ENCODE results near the gene TACC2.

Gene TACC2

GRCh38 chr10:122293156-122293960 lies 304.4 kb downstream of the TACC2 start:
- Histone ChIP-seq H3K36me3 (ENCODE audit: control insufficient read depth, insufficient read depth, low read length) (no peaks in the 10 kb centered on the region), H3K4me3 (ENCODE audit: extremely low read depth, insufficient read depth, low read length, poor library complexity, severe bottlenecking) (no peak overlapping the region), H3K27ac (ENCODE audit: low read depth, low read length, severe bottlenecking) (no peak overlapping the region), H3K4me1 (ENCODE audit: control insufficient read depth, insufficient read depth, low read length, poor library complexity, severe bottlenecking) (peaks cover 10% of the 10 kb centered on the region), H3K9me3 (ENCODE audit: control insufficient read depth, low read length) (no peaks in the 10 kb centered on the region)
- 95% methylated on average over 10 of the region's 10 CpGs for WGBS, 2 experiments (ENCODE audit: insufficient coverage in 2 of 2)

GRCh38 chr10:122293961-122294380 lies 305.0 kb downstream of the TACC2 start:
- 83 to 89% methylated on average over 2 to 4 of the region's 4 CpGs for whole genome bisulfite sequencing, 2 experiments (ENCODE audit: insufficient coverage in 2 of 2)
- Histone ChIP-seq H3K27ac (ENCODE audit: low read depth, low read length, severe bottlenecking) (no peak overlapping the region), H3K36me3 (ENCODE audit: control insufficient read depth, insufficient read depth, low read length) (no peaks in the 10 kb centered on the region), H3K4me1 (ENCODE audit: control insufficient read depth, insufficient read depth, low read length, poor library complexity, severe bottlenecking) (peaks cover 10% of the 10 kb centered on the region), H3K4me3 (ENCODE audit: extremely low read depth, insufficient read depth, low read length, poor library complexity, severe bottlenecking) (no peak overlapping the region), H3K9me3 (ENCODE audit: control insufficient read depth, low read length) (no peaks in the 10 kb centered on the region)

GRCh38 chr10:122294511-122295450 lies 305.8 kb downstream of the TACC2 start:
- H3K36me3 ChIP-seq (ENCODE audit: control insufficient read depth, insufficient read depth, low read length) = no peaks in the 10 kb centered on the region

GRCh38 chr10:122295451-122295809 lies 306.5 kb downstream of the TACC2 start:
- WGBS, 2 experiments (ENCODE audit: insufficient coverage in 2 of 2) = 91 to 96% methylated on average over 4 of the region's 4 CpGs
- Histone ChIP-seq H3K4me1 (ENCODE audit: control insufficient read depth, insufficient read depth, low read length, poor library complexity, severe bottlenecking) (peaks cover 10% of the 10 kb centered on the region), H3K27ac (ENCODE audit: low read depth, low read length, severe bottlenecking) (no peak overlapping the region), H3K36me3 (ENCODE audit: control insufficient read depth, insufficient read depth, low read length) (no peaks in the 10 kb centered on the region), H3K4me3 (ENCODE audit: extremely low read depth, insufficient read depth, low read length, poor library complexity, severe bottlenecking) (no peak overlapping the region), H3K9me3 (ENCODE audit: control insufficient read depth, low read length) (no peaks in the 10 kb centered on the region)

More at GRCh38 chr10:122294511-122295450, 305.8 kb downstream of the TACC2 start:
- peaks cover 10% of the 10 kb centered on the region for H3K4me1 ChIP-seq (ENCODE audit: control insufficient read depth, insufficient read depth, low read length, poor library complexity, severe bottlenecking)
- no peak overlapping the region for H3K27ac ChIP-seq (ENCODE audit: low read depth, low read length, severe bottlenecking)
- 93 to 99% methylated on average over 8 to 10 of the region's 12 CpGs for WGBS, 2 experiments (ENCODE audit: insufficient coverage in 2 of 2)
- H3K4me3 ChIP-seq (ENCODE audit: extremely low read depth, insufficient read depth, low read length, poor library complexity, severe bottlenecking) = no peak overlapping the region
- H3K9me3 ChIP-seq (ENCODE audit: control insufficient read depth, low read length) = no peaks in the 10 kb centered on the region

- no peak overlapping the region for H3K4me3 ChIP-seq (ENCODE audit: extremely low read depth, insufficient read depth, low read length, poor library complexity, severe bottlenecking)
- H3K36me3 ChIP-seq (ENCODE audit: control insufficient read depth, insufficient read depth, low read length) = no peaks in the 10 kb centered on the region
- WGBS, 2 experiments (ENCODE audit: insufficient coverage in 2 of 2) = 89 to 96% methylated on average over 5 to 7 of the region's 8 CpGs
- no peaks in the 10 kb centered on the region for H3K9me3 ChIP-seq (ENCODE audit: control insufficient read depth, low read length)
- H3K27ac ChIP-seq (ENCODE audit: low read depth, low read length, severe bottlenecking) = no peak overlapping the region
- peaks cover 10% of the 10 kb centered on the region for H3K4me1 ChIP-seq (ENCODE audit: control insufficient read depth, insufficient read depth, low read length, poor library complexity, severe bottlenecking)
Observed at GRCh38 chr10:122296363-122297120, 307.6 kb downstream of the TACC2 start.

- WGBS, 2 experiments (ENCODE audit: insufficient coverage in 2 of 2) = 91 to 93% methylated on average over 6 to 8 of the region's 8 CpGs
- H3K27ac ChIP-seq (ENCODE audit: low read depth, low read length, severe bottlenecking) = no peak overlapping the region
- no peaks in the 10 kb centered on the region for H3K36me3 ChIP-seq (ENCODE audit: control insufficient read depth, insufficient read depth, low read length)
- peaks cover 10% of the 10 kb centered on the region for H3K4me1 ChIP-seq (ENCODE audit: control insufficient read depth, insufficient read depth, low read length, poor library complexity, severe bottlenecking)
- H3K4me3 ChIP-seq (ENCODE audit: extremely low read depth, insufficient read depth, low read length, poor library complexity, severe bottlenecking) = no peak overlapping the region
- no peaks in the 10 kb centered on the region for H3K9me3 ChIP-seq (ENCODE audit: control insufficient read depth, low read length)
Observed at GRCh38 chr10:122297583-122297982, 308.6 kb downstream of the TACC2 start.

- WGBS, 2 experiments (ENCODE audit: insufficient coverage in 2 of 2) = 89 to 92% methylated on average over 6 of the region's 6 CpGs
- Histone ChIP-seq H3K4me1 (ENCODE audit: control insufficient read depth, insufficient read depth, low read length, poor library complexity, severe bottlenecking) (peaks cover 10% of the 10 kb centered on the region), H3K27ac (ENCODE audit: low read depth, low read length, severe bottlenecking) (no peak overlapping the region), H3K9me3 (ENCODE audit: control insufficient read depth, low read length) (no peaks in the 10 kb centered on the region), H3K36me3 (ENCODE audit: control insufficient read depth, insufficient read depth, low read length) (no peaks in the 10 kb centered on the region), H3K4me3 (ENCODE audit: extremely low read depth, insufficient read depth, low read length, poor library complexity, severe bottlenecking) (no peak overlapping the region)
Observed at GRCh38 chr10:122298206-122298597, 309.2 kb downstream of the TACC2 start.

GRCh38 chr10:122298598-122299301 lies 309.8 kb downstream of the TACC2 start:
- 41 to 45% methylated on average over 12 of the region's 15 CpGs for WGBS, 2 experiments (ENCODE audit: insufficient coverage in 2 of 2)
- no peak overlapping the region for H3K4me3 ChIP-seq (ENCODE audit: extremely low read depth, insufficient read depth, low read length, poor library complexity, severe bottlenecking)

GRCh38 chr10:122299423-122300075 lies 310.6 kb downstream of the TACC2 start:
- Histone ChIP-seq H3K4me1 (ENCODE audit: control insufficient read depth, insufficient read depth, low read length, poor library complexity, severe bottlenecking) (peaks cover 1% of the 10 kb centered on the region), H3K27ac (ENCODE audit: low read depth, low read length, severe bottlenecking) (no peak overlapping the region), H3K36me3 (ENCODE audit: control insufficient read depth, insufficient read depth, low read length) (no peaks in the 10 kb centered on the region), H3K9me3 (ENCODE audit: control insufficient read depth, low read length) (no peaks in the 10 kb centered on the region), H3K4me3 (ENCODE audit: extremely low read depth, insufficient read depth, low read length, poor library complexity, severe bottlenecking) (no peak overlapping the region)
- WGBS, 2 experiments (ENCODE audit: insufficient coverage in 2 of 2) = 89 to 90% methylated on average over 12 to 13 of the region's 14 CpGs

More at GRCh38 chr10:122298598-122299301, 309.8 kb downstream of the TACC2 start:
- Histone ChIP-seq H3K36me3 (ENCODE audit: control insufficient read depth, insufficient read depth, low read length) (no peaks in the 10 kb centered on the region), H3K27ac (ENCODE audit: low read depth, low read length, severe bottlenecking) (no peak overlapping the region), H3K9me3 (ENCODE audit: control insufficient read depth, low read length) (no peaks in the 10 kb centered on the region), H3K4me1 (ENCODE audit: control insufficient read depth, insufficient read depth, low read length, poor library complexity, severe bottlenecking) (peaks cover 9% of the 10 kb centered on the region)

All from mesodermal cell (in vitro differentiated cells).